Right atrium auricular region (tissue), 2 donors: ENCODE measurements around the gene AGAP1. TPM values are rescaled to one million over a fixed set of nuclear protein-coding genes. Genes with fewer than 3 reads are reported as not detected.

ENCODE experiments used
- DNase-seq: peaks from one replicate; pipeline ENCODE4 v3.0.0-alpha.2; 2019; ENCODE audit warnings: low spot score
- H3K27ac ChIP-seq, 2 donors: fragments of 200-600 bp; sonication (generic); 1 replicate in 1 of 2; 2 replicates in 1 of 2; pipeline ENCODE4 v1.5.1; 2016 to 2019
- H3K27me3 ChIP-seq, 2 donors: fragments of 200-600 bp; sonication (generic); one replicate each; pipeline versions ENCODE4 v1.5.1 to v1.6.0; 2017 to 2019
- H3K36me3 ChIP-seq: fragments of 200-600 bp; sonication (generic); one replicate; pipeline ENCODE4 v1.5.1; 2016
- H3K4me1 ChIP-seq, 2 donors: fragments of 200-600 bp; sonication (generic); one replicate each; pipeline versions ENCODE4 v1.5.1 to v1.6.0; 2017 to 2019
- H3K4me3 ChIP-seq, 2 donors: fragments of 200-600 bp; sonication (generic); 1 replicate in 1 of 2; 2 replicates in 1 of 2; pipeline ENCODE4 v1.5.1; 2017 to 2019; ENCODE audit warnings: mild to moderate bottlenecking in 1 of 2, moderate library complexity in 1 of 2
- H3K9me3 ChIP-seq, 2 donors: fragments of 200-600 bp; sonication (generic); one replicate each; pipeline ENCODE4 v1.5.1; 2019
- CTCF ChIP-seq, 2 donors: fragments of 200-600 bp; sonication (generic); IDR thresholded peaks; one replicate each; pipeline ENCODE4 v1.5.1; 2019; ENCODE audit warnings: antibody characterized with exemption in 2 of 2
- total RNA-seq, 2 donors: library from RNA; depleted of rRNA; stranded (reverse); fragments of >200 nt; gene quantifications; one replicate each; pipeline ENCODE4 v1.1.0, GENCODE V29; 2016

AGAP1 gene
- total RNA-seq, 2 donors from 2014 or later = 11.6 to 17.2 TPM

DNA sequence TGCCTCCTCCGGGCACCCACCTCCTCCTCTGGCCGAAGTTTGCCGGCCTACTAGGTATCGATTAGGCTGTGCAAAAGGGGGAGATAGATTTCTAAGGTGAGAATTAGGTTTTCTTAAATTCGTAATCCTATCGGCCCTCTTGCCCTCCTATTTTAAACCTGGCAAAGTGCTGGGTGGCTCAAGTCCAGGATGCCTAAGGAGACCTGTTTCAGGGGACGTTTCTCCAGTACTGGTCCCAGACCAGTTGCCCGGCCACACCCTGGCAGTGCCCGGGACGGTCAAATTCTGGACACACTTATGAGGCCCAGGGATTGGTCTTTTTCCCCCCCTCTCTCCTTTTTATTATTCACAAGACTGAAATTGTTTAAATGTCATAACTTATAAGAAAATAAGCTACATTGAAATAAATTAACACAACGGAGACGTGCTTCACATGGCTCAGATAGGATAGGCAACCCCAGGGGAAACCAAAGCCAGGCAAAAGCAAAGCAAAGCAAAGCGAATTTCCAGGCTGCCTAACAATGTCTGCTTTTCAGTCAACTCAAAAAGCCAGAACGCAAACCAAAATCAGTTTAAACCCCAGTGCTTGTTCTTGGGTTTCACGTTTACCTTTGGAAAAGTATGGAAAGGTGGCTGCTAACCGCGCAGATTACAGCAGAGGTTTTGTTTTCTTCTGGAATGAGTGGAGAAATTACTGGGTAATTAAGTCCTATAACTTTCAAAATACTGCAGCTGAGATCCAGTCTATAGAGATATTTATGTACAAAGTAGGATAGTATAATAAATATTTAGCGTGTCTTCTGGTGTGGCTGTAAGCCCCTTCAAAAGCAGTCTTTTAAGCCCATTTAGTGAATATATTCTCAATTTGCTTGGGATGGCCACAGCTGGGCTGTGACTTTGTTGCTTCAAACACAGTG is 671.3 kb downstream of the AGAP1 start:
- peaks cover 50 to 82% of the 10 kb centered on the region in 2 donors for H3K27me3 ChIP-seq

GRCh38 chr2:236165842-236166795 is 672.3 kb downstream of the AGAP1 start:
- Histone ChIP-seq H3K4me1 (peaks cover 0 to 57% of the 10 kb centered on the region in 2 donors), H3K27me3 (peaks cover 59 to 86% of the 10 kb centered on the region in 2 donors), H3K4me3 (peak overlapping the region in 1 of 2 donors; percentile 45), H3K9me3 (no peaks in the 10 kb centered on the region), H3K27ac (no peak overlapping the region), H3K36me3 (no peaks in the 10 kb centered on the region)
- no peak for DNase-seq
- no peak for TF ChIP-seq CTCF (IDR thresholded peaks at IDR 0.05)

More for the DNA sequence above, 671.3 kb downstream of the AGAP1 start:
- Histone ChIP-seq H3K9me3 (no peaks in the 10 kb centered on the region), H3K27ac (no peak overlapping the region), H3K4me3 (peak overlapping the region in 1 of 2 donors; percentile 49), H3K4me1 (peaks cover 0 to 56% of the 10 kb centered on the region in 2 donors), H3K36me3 (no peaks in the 10 kb centered on the region)
- no peak for DNase-seq
- TF ChIP-seq CTCF (IDR thresholded peaks at IDR 0.05) = no peak

GRCh38 chr2:236166796-236167296 is 673.0 kb downstream of the AGAP1 start:
- DNase-seq = no peak
- peaks cover 0 to 65% of the 10 kb centered on the region in 2 donors for H3K4me1 ChIP-seq
- no peak for TF ChIP-seq CTCF (IDR thresholded peaks at IDR 0.05)

DNA sequence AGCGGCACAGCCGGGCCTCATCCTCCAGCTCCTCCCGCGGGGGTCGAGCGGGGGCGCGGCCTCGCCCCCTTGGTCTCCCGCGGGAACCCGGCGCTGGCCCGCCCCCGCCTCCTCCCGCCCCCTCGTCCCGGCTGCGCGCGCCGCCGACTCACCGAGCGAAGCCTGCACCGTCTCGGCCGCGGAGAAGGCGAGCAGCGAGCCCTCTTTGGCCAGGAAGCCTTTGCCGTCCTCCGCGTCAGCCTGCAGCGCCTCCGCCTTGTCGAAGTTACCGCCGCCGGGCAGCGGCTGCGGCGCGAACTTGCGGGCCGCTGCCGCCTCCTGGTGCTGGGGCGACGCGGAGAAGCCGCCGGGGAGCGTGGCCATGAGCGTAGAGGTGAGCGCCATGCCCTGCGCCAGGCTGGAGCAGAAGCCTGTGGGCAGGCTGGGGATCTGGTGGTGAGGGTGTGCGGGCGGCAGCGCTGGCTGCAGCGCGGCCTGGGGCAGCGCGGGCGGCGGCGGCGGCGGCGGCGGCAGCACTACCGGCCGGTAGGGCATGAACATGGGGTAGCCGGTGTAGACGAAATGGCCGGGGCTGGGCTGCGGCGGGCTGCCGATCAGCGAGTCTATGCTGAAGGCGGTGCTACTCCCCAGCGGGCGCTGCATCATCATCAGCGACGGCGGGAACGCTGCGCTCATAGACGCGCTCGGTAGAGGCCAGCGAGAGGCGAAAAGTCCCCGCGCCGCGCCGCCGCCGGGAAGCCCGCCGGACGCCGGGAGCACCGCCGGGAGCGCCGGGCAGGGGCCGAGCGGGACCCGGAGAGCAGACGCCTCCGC is 673.7 kb downstream of the AGAP1 start:
- DNase-seq = no peak
- no peak overlapping the region for H3K27ac ChIP-seq
- H3K36me3 ChIP-seq = no peaks in the 10 kb centered on the region
- H3K4me1 ChIP-seq = peaks cover 0 to 71% of the 10 kb centered on the region in 2 donors
- TF ChIP-seq CTCF (IDR thresholded peaks at IDR 0.05) = peak in 1 of 2 donors; percentile 64
- H3K9me3 ChIP-seq = no peaks in the 10 kb centered on the region
- H3K4me3 ChIP-seq = peak overlapping the region; percentile 0 to 45
- peaks cover 64 to 92% of the 10 kb centered on the region in 2 donors for H3K27me3 ChIP-seq

More at GRCh38 chr2:236166796-236167296, 673.0 kb downstream of the AGAP1 start:
- Histone ChIP-seq H3K9me3 (no peaks in the 10 kb centered on the region), H3K27ac (no peak overlapping the region), H3K36me3 (no peaks in the 10 kb centered on the region), H3K27me3 (peaks cover 64 to 88% of the 10 kb centered on the region in 2 donors), H3K4me3 (peak overlapping the region in 1 of 2 donors; percentile 45)
